ENCODE measurements around the gene PRKCH.
A peak's percentile ranks its signal among the peaks of the same experiment; 100 is the strongest.
"Not testable (repeated sequence)": the region's sequence is repeated elsewhere in the genome, so short reads cannot be mapped to it uniquely, and the experiment has no call there.

PRKCH gene

DNA sequence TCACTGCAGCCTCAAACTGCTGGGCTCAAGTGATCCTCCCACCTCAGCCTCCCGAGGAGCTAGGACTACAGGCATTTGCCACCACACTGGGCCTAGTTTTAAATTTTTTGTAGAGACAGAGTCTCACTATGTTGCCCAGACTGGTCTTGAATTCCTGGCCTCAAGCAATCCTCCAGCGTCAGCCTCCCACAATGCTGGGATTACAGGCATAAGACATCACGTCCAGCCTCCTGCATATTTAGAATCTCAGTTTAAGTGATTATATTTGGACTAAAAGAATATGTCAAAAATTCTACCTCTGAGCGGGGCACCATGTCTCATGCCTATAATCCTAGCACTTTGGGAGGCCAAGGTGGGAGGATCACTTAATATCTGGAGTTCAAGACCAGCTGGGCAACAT lies 12.7 kb upstream of the PRKCH start:
- DNase-seq, result not testable (repeated sequence)

DNA sequence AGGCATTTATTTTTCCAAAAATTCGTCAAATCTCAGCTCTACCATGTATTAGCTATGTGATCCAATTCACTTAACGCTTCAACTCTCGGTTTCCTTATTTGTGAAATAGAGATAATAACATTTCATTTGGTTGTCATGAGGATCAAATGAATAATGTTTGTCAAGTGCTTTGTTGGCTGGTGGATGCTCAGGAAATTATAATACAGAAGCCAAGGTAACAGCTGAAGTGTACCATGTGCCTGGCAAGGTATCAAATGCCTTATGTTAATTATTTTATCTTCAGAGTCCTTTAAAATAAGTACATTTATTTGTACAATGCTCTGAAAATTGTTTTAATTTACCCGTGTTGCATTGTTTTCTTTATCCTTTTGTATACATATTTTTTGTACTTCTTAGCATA lies 6.1 kb upstream of the PRKCH start:
- DNase-seq, result no peak

DNA sequence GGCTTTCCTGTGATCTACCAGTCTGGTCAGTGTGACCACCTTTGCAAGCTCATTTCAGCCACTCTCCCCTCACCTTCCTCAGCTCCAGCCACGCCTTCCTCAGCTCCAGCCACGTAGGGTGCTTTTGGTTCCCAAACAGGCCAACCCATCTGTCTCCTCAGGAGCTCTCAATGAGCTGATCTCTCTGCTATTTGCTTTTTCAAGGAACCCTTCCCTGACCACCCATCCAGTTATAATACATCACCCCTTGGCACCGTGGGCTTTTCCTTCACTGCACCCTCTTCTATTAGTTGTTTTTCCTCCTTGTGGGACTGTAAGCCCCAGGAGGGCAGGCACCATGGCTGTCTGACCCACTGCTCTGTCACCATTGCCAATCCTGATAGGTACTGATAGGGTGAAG lies 2.3 kb upstream of the PRKCH start:
- no peak for DNase-seq

GRCh38 chr14:61319706-61320105 lies 1.7 kb upstream of the PRKCH start:
- DNase-seq, result no peak

DNA sequence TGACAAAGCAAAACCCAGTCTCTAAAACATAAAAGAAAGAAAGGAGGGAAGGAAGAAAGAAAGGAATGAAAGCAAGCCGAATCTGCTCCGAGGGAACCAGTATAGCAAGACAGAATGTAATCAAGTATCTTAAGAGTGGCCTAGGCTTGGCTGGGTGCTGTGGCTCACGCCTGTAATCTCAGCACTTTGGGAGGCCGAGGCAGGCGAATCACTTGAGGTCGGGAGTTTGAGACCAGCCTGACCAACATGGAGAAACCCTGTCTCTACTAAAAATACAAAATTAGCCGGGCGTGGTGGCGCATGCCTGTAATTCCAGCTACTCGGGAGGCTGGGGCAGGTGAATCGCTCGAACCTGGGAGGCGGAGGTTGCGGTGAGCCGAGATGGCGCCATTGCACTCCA lies 1.2 kb upstream of the PRKCH start:
- not testable (repeated sequence) for DNase-seq

GRCh38 chr14:61320806-61321384 lies 484 bp upstream of the PRKCH start:
- no peak for DNase-seq

- DNase-seq, result no peak
Measured at GRCh38 chr14:61322011-61322798, 826 bp downstream of the PRKCH start.

- DNase-seq, result peak; percentile 28
Measured at GRCh38 chr14:61322799-61323290, 1.5 kb downstream of the PRKCH start.

GRCh38 chr14:61323970-61324369 lies 2.6 kb downstream of the PRKCH start:
- DNase-seq, result no peak

- DNase-seq, result no peak
Measured at GRCh38 chr14:61325166-61325565, 3.8 kb downstream of the PRKCH start.

GRCh38 chr14:61326146-61326545 lies 4.8 kb downstream of the PRKCH start:
- no peak for DNase-seq

GRCh38 chr14:61326847-61327246 lies 5.5 kb downstream of the PRKCH start:
- DNase-seq, result no peak

- DNase-seq, result no peak
Measured at GRCh38 chr14:61328626-61329262, 7.4 kb downstream of the PRKCH start.

GRCh38 chr14:61329478-61330051 lies 8.2 kb downstream of the PRKCH start:
- no peak for DNase-seq

DNA sequence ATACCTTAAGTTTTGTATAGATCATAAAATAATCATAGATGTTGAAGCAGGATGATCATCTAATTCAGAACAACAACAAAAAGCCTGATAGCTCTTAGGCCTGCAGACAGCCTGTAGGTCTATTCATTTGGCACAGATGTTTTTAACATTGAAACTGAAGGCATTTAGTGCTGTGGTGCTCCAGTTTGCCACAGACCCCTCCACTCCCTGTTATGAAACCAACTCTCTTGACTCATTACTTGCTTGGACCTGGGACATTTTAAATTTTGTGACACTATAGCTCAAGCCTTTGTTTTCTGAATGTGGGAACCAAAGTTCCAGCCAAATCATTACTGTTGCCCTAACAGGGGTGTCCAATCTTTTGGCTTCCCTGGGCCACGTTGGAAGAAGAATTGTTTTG lies 9.1 kb downstream of the PRKCH start:
- DNase-seq, result no peak

DNA sequence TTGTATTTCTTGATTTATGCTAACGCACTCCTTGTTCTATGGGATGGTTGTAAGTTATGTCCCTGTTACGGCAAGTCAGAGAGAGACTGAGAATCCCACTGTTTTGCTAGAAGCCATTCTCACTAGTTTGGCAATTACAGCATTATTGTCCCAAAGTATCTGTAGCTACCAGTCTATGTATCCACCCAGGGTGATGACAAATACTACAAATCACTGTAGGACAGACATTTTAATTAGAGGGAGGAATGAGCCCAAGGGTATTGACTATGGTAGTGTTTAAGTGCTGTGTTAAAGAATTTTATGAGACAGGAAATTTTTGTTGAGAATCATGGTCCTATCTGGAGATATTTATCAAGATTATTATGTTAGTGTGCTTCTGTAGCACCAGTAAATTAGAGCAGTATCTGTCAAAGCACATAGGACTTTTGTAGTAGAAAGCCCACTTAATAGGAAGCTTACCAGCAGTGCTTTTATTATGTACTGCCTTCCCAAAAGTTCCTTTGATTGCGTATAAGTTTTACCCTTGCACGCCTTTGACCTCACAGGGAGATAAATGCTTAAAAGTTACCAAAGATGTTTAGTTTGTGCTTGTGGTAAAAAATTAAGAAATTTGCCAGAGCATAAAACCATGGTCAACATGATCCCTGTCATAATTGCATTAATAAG lies 10.7 kb downstream of the PRKCH start:
- DNase-seq, result no peak

DNA sequence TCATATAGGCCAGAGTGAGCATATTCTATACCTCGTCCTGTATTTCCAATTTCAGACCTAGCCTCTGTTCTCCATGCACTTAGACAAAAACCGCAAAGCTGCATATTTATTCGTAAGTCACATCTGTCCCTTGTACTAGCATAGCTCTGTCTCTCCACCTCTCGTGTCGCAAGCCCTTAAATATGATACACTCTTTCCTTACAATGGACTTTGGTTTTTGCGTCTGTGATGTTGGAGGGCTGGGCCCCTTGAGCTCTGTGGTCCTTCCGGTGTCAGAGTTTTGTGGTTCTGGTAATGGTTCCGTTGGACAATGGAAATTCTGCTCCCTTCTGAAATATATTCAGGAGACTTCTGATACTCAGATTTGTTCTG lies 11.3 kb downstream of the PRKCH start:
- no peak for DNase-seq

DNA sequence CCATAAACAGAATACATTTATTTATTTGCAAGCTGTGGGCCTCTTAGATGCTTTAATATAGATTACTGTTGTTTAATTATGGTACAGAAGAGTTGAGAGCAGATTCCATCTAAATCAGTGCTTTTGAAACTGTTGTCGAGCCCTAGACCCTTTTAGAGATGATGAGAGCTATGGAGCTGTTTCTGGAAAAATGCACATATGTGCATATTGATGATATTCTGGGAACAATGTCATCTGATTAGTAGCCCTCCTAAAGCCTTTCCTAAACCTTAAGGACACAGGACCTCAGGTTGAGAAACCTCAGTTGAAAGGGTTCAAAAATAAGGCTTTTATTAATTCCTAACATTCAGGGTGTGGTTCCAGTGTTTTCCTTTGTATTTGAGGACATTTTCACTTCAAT lies 11.7 kb downstream of the PRKCH start:
- no peak for DNase-seq

DNA sequence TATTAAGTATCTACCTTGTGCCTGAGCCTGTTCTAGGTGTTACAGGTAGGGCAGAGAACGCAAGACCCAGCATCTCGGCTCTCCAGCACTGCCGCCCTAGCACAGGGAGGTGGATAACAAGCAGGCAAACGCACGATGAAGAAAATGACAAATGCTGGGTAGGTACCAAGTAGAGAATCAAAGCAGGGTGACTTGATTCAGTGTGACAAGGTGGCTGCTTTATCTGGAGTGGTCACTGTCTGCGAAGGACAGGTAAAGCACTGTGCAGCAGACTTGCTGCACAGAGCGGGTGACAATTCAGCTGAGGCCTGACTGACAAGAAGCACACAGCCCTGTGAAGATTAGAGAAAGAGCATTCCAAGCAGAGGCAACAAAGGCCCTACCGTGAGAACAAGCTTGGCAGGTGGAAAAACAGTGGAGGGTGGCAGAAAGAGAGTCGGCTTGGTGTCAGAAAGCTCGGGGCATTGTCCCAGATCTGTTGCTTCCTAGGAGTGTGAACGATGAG lies 12.9 kb downstream of the PRKCH start:
- DNase-seq, result no peak

DNA sequence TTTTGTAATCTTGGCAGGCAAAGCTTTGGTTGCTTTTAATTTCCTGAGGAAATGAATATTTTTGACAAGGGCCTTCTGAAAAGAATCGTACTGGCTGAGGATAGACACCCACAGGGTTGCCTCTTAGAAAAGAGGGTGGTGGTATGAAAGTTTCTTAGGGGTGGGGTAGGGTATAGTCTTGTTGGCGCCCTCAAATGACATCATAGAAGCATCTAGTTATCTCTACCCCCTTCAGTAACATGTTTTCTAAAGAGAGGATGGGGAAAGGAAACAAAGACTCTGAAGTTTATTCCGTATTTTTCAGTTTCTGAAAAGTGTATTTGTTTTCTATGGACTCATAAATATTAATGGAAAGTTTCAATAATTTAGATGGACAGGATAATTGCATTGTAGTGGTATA lies 13.7 kb downstream of the PRKCH start:
- no peak for DNase-seq

GRCh38 chr14:61335671-61336275 lies 14.4 kb downstream of the PRKCH start:
- no peak for DNase-seq

DNA sequence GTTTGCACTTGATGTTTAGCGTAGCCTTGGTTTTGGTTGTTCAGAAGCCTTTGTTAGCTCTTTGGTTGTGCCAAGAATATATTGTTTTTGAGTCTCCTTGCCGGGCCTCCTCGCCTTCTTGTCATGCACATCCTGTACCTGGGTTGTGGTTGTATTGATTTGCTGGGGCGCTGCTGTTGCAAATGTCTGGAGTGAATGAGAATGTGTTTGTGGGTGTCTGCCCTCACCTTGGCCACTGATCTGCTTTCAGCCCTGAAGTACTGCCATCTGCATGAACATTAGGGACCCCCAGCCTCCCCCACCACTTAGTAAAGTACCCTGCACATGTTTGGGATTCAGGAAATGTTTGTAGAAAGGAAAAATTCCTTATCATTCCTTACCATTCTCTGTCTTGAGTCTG lies 16.5 kb downstream of the PRKCH start:
- no peak for DNase-seq

- no peak for DNase-seq
Measured at GRCh38 chr14:61338457-61338856, 17.1 kb downstream of the PRKCH start.
